GM04504 (cell line): Measurements from ENCODE around the gene SETDB2.
A peak's percentile ranks its signal among the peaks of the same experiment; 100 is the strongest.

Experiments
- DNase-seq: peaks from one replicate; pipeline ENCODE4 v3.0.0-alpha.2; 2012; ENCODE audit warnings: low read depth

The SETDB2 gene, protein sequence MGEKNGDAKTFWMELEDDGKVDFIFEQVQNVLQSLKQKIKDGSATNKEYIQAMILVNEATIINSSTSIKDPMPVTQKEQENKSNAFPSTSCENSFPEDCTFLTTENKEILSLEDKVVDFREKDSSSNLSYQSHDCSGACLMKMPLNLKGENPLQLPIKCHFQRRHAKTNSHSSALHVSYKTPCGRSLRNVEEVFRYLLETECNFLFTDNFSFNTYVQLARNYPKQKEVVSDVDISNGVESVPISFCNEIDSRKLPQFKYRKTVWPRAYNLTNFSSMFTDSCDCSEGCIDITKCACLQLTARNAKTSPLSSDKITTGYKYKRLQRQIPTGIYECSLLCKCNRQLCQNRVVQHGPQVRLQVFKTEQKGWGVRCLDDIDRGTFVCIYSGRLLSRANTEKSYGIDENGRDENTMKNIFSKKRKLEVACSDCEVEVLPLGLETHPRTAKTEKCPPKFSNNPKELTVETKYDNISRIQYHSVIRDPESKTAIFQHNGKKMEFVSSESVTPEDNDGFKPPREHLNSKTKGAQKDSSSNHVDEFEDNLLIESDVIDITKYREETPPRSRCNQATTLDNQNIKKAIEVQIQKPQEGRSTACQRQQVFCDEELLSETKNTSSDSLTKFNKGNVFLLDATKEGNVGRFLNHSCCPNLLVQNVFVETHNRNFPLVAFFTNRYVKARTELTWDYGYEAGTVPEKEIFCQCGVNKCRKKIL

GRCh38 chr13:49443704-49444523 lies at the start of gene SETDB2, which contains the start of gene CAB39L:
Gene SETDB2, plus strand, starts transcription at chr13:49444274. Its CDS starts 7,620 bp downstream, at chr13:49451894.
Gene CAB39L, minus strand, starts transcription at chr13:49444064. Its CDS starts 61,154 bp downstream, at chr13:49382910.
- DNase-seq: peak; percentile 96

GRCh38 chr13:49395451-49395865 lies 48.6 kb upstream of the SETDB2 start:
- peak; percentile 19 for DNase-seq

- no peak for DNase-seq
Measured at GRCh38 chr13:49395878-49396380, 48.1 kb upstream of the SETDB2 start.

DNA sequence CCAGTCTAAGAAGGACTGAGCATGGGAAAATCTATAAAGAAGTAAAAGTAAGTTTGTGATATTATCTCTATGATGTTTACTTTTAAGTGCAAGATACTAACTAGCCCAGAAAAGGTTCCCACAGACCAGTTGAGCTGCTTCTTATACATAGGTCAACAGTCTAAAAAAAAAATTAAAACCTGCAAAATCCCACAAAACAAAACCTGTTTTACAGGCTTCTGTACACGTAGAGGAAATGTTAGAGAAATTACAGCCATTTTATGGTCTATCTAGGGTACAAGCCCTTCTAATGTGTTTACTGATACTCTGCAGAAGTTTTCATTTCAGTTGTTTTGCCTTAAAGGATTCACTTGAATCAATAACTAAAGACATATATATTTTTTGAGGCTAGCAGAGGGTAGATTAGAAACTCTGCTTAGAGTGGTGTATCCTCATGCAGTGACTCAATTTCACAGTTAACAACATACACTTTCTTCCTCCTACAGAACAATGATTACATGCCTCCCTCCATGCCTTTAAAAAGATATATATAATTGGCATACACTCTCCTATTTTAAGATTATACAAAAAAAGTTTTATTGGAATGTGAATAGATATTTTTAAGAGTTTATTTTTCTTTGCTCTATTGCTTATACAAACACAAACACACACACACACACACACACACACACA lies 44.1 kb upstream of the SETDB2 start:
- DNase-seq: no peak

DNA sequence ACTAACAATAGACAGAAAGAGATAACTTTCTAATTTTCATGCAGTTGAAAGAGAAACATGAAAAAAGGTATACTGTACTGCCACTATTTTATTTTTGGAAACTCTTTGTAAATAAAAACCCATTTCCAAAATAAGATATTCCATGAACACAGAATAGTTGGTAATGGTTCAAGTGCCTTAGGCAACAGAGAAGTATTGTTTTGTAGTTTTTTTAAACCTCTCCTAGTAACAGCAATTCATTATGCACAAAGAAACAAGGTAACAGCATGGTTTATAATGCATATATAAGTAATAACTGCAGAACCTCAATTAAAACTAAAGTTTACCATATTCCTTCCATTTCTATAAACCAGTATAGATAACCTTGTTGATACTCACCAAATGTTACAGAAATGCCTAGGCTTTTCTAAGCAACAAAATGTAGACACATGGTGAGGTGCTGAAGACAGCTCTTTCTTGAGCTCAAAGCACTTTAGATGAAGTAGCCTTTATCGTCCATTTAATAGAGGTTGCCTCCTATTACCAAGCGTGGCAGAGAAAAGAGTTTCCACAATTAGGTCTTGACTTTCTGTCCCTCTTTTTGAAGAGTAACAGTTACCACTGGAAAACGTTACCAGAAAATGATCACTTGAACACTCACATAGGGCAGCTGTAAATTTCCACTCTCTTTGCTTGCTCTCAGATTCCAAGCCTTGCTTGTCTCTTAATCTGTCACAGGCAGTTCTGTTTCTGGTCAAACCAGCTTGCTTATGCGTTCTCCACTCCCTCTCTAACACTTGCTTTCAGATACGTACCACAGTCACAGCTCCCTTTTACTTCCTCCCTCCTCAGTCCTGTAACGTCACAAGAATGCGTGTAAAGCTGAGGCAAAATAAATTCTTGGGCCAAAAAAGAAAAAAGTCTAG lies 43.1 kb upstream of the SETDB2 start:
- peak; percentile 28 for DNase-seq

DNA sequence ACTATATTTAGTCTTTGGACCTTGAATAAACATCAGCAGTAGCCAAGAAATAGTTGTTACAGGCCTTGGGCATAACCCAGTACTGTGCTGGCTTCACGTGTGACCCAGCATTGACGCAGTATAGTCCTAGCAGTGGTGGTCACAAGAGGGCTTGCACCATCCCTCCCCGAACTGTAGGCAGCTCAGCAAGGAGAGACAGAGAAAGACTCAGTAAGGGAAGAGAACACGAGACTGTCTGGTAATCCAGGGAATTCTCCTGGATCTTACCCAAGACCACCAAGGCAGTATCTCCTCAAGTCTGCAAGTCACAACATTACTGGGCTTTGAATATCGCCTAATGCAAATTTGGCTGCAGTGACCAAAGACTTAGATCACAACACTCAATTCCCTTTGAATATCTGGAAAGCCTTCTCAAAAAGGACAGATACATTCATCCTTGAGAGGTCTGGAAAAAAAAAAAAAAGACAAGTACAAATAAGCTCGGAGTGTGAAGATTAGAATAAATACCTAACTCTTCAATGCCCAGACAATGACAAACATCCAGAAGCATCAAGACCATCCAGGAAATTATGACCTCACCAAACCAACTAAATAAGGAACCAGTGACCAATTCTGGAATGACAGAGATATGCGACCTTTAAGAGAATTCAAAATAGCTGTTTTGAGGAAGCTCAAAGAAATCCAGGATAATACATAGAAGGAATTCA lies 39.9 kb upstream of the SETDB2 start:
- DNase-seq: no peak

DNA sequence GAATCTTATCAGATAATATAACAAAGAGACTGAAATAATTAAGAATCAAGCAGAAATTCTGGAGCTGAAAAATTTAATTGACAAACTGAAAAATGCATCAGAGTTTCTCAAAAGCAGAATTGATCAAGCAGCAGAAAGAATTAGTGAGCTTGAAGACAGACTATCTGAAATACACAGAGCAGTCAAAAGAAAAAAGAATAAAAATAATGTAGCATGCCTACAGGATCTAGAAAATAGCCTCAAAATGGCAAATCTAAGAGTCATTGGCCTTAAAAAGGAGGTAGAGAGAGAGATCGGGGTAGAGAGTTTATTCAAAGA lies 39.4 kb upstream of the SETDB2 start:
- DNase-seq: no peak

GRCh38 chr13:49407068-49407467 lies 37.0 kb upstream of the SETDB2 start:
- DNase-seq: no peak

GRCh38 chr13:49407936-49408335 lies 36.1 kb upstream of the SETDB2 start:
- DNase-seq: no peak

GRCh38 chr13:49409008-49409407 lies 35.1 kb upstream of the SETDB2 start:
- no peak for DNase-seq

DNA sequence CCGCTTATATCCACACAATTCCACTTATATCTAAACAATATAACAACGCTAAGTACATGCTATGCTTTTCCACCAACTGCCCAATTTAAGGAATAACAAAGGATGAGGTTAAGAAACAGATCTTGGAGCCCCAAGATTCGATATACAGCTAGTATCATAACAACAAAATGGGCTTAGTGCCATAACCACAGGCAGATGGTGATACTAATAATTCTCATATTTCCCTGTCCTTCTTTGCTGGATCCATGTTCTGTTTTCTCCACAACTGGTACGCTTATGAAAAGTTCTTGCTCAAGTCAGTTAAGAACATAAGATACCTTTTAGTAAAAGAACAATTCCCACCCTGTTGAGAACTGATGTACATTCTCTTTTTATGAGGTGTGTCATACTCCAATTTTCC lies 34.1 kb upstream of the SETDB2 start:
- no peak for DNase-seq

DNA sequence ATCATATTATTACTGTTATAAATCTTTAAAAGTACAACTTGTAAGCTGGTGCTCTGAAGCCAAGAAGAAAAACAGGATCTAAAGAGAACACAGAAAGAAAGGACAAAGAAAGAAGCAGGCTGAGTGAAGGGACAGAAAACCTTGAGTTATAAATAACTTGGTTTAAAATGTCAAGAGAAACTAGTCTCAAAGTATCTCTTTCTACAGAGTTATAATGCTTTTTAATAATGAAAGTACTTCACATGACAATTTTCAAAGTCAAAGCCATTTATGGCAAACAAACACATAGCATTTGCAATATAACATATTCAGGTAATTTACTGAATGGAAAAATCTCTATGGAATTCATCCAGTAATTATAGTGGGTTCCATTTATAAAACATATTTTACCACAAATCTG lies 33.6 kb upstream of the SETDB2 start:
- DNase-seq: no peak

DNA sequence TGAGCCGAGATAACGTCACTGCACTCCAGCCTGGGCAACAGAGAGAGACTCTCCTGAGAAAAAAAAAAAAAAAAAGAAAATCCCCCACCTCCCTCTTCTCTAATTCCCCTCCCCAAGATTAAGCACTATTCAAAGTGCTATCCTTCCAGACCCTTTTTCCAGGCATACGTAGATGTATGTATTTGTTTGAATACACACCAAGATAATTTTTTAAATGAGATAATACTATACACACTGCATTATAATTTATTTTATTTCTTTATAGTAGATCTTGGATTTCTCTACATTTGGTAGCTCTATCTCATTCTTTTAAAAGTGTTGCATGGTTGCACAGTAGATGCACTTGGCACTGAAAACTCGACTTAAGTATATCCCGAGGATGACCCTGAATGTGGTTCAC lies 32.7 kb upstream of the SETDB2 start:
- no peak for DNase-seq

GRCh38 chr13:49412749-49413148 lies 31.3 kb upstream of the SETDB2 start:
- no peak for DNase-seq

- no peak for DNase-seq
Measured at GRCh38 chr13:49417161-49417560, 26.9 kb upstream of the SETDB2 start.

GRCh38 chr13:49418206-49418605 lies 25.9 kb upstream of the SETDB2 start:
- no peak for DNase-seq

DNA sequence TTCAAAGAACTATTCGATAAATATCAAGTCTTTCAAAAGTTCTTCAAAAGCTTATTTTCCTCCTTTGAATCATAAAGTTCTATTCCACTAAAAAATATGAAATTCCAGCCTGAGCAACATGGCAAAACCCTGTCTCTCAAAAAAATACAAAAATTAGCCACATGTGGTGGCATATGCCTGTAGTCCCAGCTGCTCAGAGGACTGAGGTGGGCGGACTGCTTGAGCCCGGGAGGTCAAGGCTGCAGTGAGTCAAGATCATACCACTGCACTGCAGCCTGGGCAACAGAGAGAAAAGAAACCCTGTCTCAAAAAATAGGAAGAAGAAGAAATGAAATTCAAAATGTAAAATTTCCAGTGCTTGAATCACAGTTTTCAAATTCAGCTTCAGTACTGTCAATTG lies 24.8 kb upstream of the SETDB2 start:
- DNase-seq: no peak

- no peak for DNase-seq
Measured at GRCh38 chr13:49421391-49421790, 22.7 kb upstream of the SETDB2 start.

GRCh38 chr13:49424011-49424560 lies 20.0 kb upstream of the SETDB2 start:
- DNase-seq: no peak
